Measurements from ENCODE around the gene MGAT5. TPM values are rescaled to one million over a fixed set of nuclear protein-coding genes. Genes with fewer than 3 reads are reported as not detected.

MGAT5 gene
- total and polyA plus RNA-seq, 8 donors: 2.9 to 36.9 (median 19.6) TPM

GRCh38 chr2:134299334-134299733 lies 45.5 kb downstream of the MGAT5 start:
- DNase-seq (no peak), FAIRE-seq (no peak), ATAC-seq (no peak)
- no peak overlapping the region for H3K27ac ChIP-seq
- intact Hi-C loops (cut with DNase I): no loop called here
- H3K9me3 ChIP-seq: no peaks in the 10 kb centered on the region
- H3K4me3 ChIP-seq: no peak overlapping the region
- peaks cover 5 to 23% (median 16%) of the 10 kb centered on the region in 3 donors for H3K4me1 ChIP-seq
- 98 to 99% methylated on average over 1 of the region's 1 CpG for WGBS, 2 donors
- no peaks in the 10 kb centered on the region for H3K27me3 ChIP-seq
- H3K36me3 ChIP-seq: no peaks in the 10 kb centered on the region
- TF ChIP-seq CTCF (IDR thresholded peaks at IDR 0.05): no peak

GRCh38 chr2:134300585-134300984 lies 46.7 kb downstream of the MGAT5 start:
- DNase-seq: no peak
- no peak overlapping the region for H3K4me3 ChIP-seq
- FAIRE-seq: no peak
- H3K27ac ChIP-seq: no peak overlapping the region
- no peaks in the 10 kb centered on the region for H3K27me3 ChIP-seq
- H3K36me3 ChIP-seq: no peaks in the 10 kb centered on the region
- intact Hi-C loops (cut with DNase I): no loop called here
- H3K4me1 ChIP-seq: peaks cover 5 to 21% (median 20%) of the 10 kb centered on the region in 3 donors
- ATAC-seq: peak; percentile 32 to 69 (median 59)
- WGBS, 2 donors: 10 to 13% methylated on average over 1 of the region's 1 CpG
- no peak for TF ChIP-seq CTCF (IDR thresholded peaks at IDR 0.05)
- no peaks in the 10 kb centered on the region for H3K9me3 ChIP-seq

- Histone ChIP-seq H3K4me3 (no peak overlapping the region), H3K27ac (no peak overlapping the region), H3K9me3 (no peaks in the 10 kb centered on the region), H3K4me1 (peaks cover 5 to 25% (median 18%) of the 10 kb centered on the region in 3 donors), H3K27me3 (no peaks in the 10 kb centered on the region), H3K36me3 (no peaks in the 10 kb centered on the region)
- intact Hi-C loops (cut with DNase I): no loop called here
- DNase-seq (no peak), ATAC-seq (peak in 3 of 4 donors; percentile 17 to 59 (median 18)), FAIRE-seq (peak; percentile 23)
- TF ChIP-seq CTCF (IDR thresholded peaks at IDR 0.05): no peak
- 47 to 53% methylated on average over 8 of the region's 8 CpGs for WGBS, 2 donors
These were observed 47.4 kb downstream of the MGAT5 start for GRCh38 chr2:134301099-134301927.

- no peak overlapping the region for H3K4me3 ChIP-seq
- no peak for ATAC-seq
- H3K27ac ChIP-seq: no peak overlapping the region
- no peak for FAIRE-seq
- H3K27me3 ChIP-seq: no peaks in the 10 kb centered on the region
- H3K9me3 ChIP-seq: no peaks in the 10 kb centered on the region
- TF ChIP-seq CTCF (IDR thresholded peaks at IDR 0.05): no peak
- H3K36me3 ChIP-seq: no peaks in the 10 kb centered on the region
- DNase-seq: no peak
- H3K4me1 ChIP-seq: peaks cover 5 to 26% (median 18%) of the 10 kb centered on the region in 3 donors
- intact Hi-C loops (cut with DNase I): no loop called here
- WGBS, 2 donors: 49 to 56% methylated on average over 2 of the region's 2 CpGs
These were observed 48.0 kb downstream of the MGAT5 start for GRCh38 chr2:134301928-134302260.

Measured in pancreas (tissue), 10 donors.